HTR-8/SVneo (cell line): ENCODE results near the gene KCNIP4.

ENCODE experiments used
- DNase-seq: peaks from one replicate; pipeline ENCODE4 v3.0.0; 2011; ENCODE audit warnings: low spot score, mixed read lengths; ENCODE audit not compliant: insufficient read length
- FAIRE-seq: peaks from 2 replicates; lab custom pipeline; 2011; peaks lifted over from hg19 to GRCh38; lab: Jason Lieb, UNC

Gene KCNIP4

GRCh38 chr4:21710179-21710835 lies 238.3 kb downstream of the KCNIP4 start:
- FAIRE-seq (no peak), DNase-seq (no peak)

- FAIRE-seq = no peak
- no peak for DNase-seq
Observed at GRCh38 chr4:21709761-21710160, 238.8 kb downstream of the KCNIP4 start.

GRCh38 chr4:21709031-21709430 lies 239.5 kb downstream of the KCNIP4 start:
- DNase-seq = no peak
- FAIRE-seq = no peak

GRCh38 chr4:21699446-21699845 lies 249.1 kb downstream of the KCNIP4 start:
- no peak for FAIRE-seq
- DNase-seq = no peak

GRCh38 chr4:21697583-21697982 lies 251.0 kb downstream of the KCNIP4 start:
- FAIRE-seq (no peak), DNase-seq (peak; percentile 9)

GRCh38 chr4:21695141-21695540 lies 253.4 kb downstream of the KCNIP4 start:
- DNase-seq (no peak), FAIRE-seq (no peak)

GRCh38 chr4:21692241-21692640 lies 256.3 kb downstream of the KCNIP4 start:
- no peak for FAIRE-seq
- no peak for DNase-seq

GRCh38 chr4:21688596-21689265 lies 259.8 kb downstream of the KCNIP4 start:
- FAIRE-seq = no peak
- DNase-seq = no peak

GRCh38 chr4:21685911-21686310 lies 262.7 kb downstream of the KCNIP4 start:
- DNase-seq (no peak), FAIRE-seq (no peak)

- FAIRE-seq = no peak
- no peak for DNase-seq
Observed at GRCh38 chr4:21680326-21680898, 268.2 kb downstream of the KCNIP4 start.

- DNase-seq (no peak), FAIRE-seq (no peak)
Observed at GRCh38 chr4:21678711-21679110, 269.9 kb downstream of the KCNIP4 start.

GRCh38 chr4:21677173-21677572 lies 271.4 kb downstream of the KCNIP4 start:
- DNase-seq = no peak
- FAIRE-seq = no peak

GRCh38 chr4:21664355-21664754 lies 284.2 kb downstream of the KCNIP4 start:
- DNase-seq (no peak), FAIRE-seq (no peak)

GRCh38 chr4:21656832-21657231 lies 291.7 kb downstream of the KCNIP4 start:
- DNase-seq (peak; percentile 49), FAIRE-seq (peak; percentile 49)

- no peak for FAIRE-seq
- DNase-seq = no peak
Observed at GRCh38 chr4:21655031-21655430, 293.5 kb downstream of the KCNIP4 start.

- DNase-seq = no peak
- FAIRE-seq = no peak
Observed at GRCh38 chr4:21652508-21653231, 295.9 kb downstream of the KCNIP4 start.

- DNase-seq (no peak), FAIRE-seq (no peak)
Observed at GRCh38 chr4:21649391-21650090, 299.0 kb downstream of the KCNIP4 start.

GRCh38 chr4:21645776-21646175 lies 302.8 kb downstream of the KCNIP4 start:
- FAIRE-seq = no peak
- DNase-seq = no peak

GRCh38 chr4:21641696-21642095 lies 306.9 kb downstream of the KCNIP4 start:
- peak; percentile 4 for FAIRE-seq
- DNase-seq = no peak

- no peak for DNase-seq
- no peak for FAIRE-seq
Observed at GRCh38 chr4:21638171-21638725, 310.3 kb downstream of the KCNIP4 start.
